Stimulated activated CD4-positive, alpha-beta T cell treated with anti-CD3 and anti-CD28 coated beads, Interleukin-1b, Interleukin-23, amount 100 ng/mL, for 4 hours (primary cell): ENCODE results near the gene ELF5.
A peak's percentile ranks its signal among the peaks of the same experiment; 100 is the strongest.

Experiments
- DNase-seq, 2 donors: peaks; one replicate each; pipeline ENCODE4 v3.0.0-alpha.2; 2020; ENCODE audit warnings: low read depth in 2 of 2

ELF5 gene

GRCh38 chr11:34522188-34522587 lies 8.6 kb upstream of the ELF5 start:
- DNase-seq = no peak

GRCh38 chr11:34521265-34521664 lies 7.7 kb upstream of the ELF5 start:
- DNase-seq = no peak

GRCh38 chr11:34519595-34520235 lies 6.1 kb upstream of the ELF5 start:
- no peak for DNase-seq

- DNase-seq = no peak
These were observed 2.9 kb upstream of the ELF5 start for GRCh38 chr11:34516247-34517040.

- DNase-seq = no peak
These were observed 1.0 kb upstream of the ELF5 start for GRCh38 chr11:34514597-34514996.

GRCh38 chr11:34512840-34513681 lies 533 bp downstream of the ELF5 start:
- peak; percentile 23 to 43 for DNase-seq

- DNase-seq = no peak
These were observed 2.9 kb downstream of the ELF5 start for GRCh38 chr11:34510673-34511072.

- no peak for DNase-seq
These were observed 3.4 kb downstream of the ELF5 start for GRCh38 chr11:34510218-34510617.

GRCh38 chr11:34509336-34509876 lies 4.2 kb downstream of the ELF5 start:
- DNase-seq = no peak

- no peak for DNase-seq
These were observed 5.1 kb downstream of the ELF5 start for GRCh38 chr11:34508524-34508923.

GRCh38 chr11:34507610-34508009 lies 6.0 kb downstream of the ELF5 start:
- no peak for DNase-seq

GRCh38 chr11:34507156-34507555 lies 6.4 kb downstream of the ELF5 start:
- no peak for DNase-seq

- no peak for DNase-seq
These were observed 7.7 kb downstream of the ELF5 start for GRCh38 chr11:34505874-34506273.

- DNase-seq = no peak
These were observed 10.6 kb downstream of the ELF5 start for GRCh38 chr11:34502949-34503348.

GRCh38 chr11:34501949-34502348 lies 11.6 kb downstream of the ELF5 start:
- no peak for DNase-seq

GRCh38 chr11:34501500-34501899 lies 12.1 kb downstream of the ELF5 start:
- no peak for DNase-seq

- no peak for DNase-seq
These were observed 13.7 kb downstream of the ELF5 start for GRCh38 chr11:34499719-34500500.

GRCh38 chr11:34495724-34496377 lies 17.7 kb downstream of the ELF5 start:
- DNase-seq = no peak

GRCh38 chr11:34495239-34495723 lies 18.3 kb downstream of the ELF5 start:
- no peak for DNase-seq

GRCh38 chr11:34493926-34494595 lies 19.5 kb downstream of the ELF5 start:
- no peak for DNase-seq
